Putamen (tissue), 1 donor: ENCODE data around the gene GALK2.
"Not testable (repeated sequence)": the region's sequence is repeated elsewhere in the genome, so short reads cannot be mapped to it uniquely, and the experiment has no call there.

Experiments used
- DNase-seq: peaks from one replicate; pipeline ENCODE4 v3.0.0-alpha.2; 2016; ENCODE audit warnings: low spot score

Gene GALK2

DNA sequence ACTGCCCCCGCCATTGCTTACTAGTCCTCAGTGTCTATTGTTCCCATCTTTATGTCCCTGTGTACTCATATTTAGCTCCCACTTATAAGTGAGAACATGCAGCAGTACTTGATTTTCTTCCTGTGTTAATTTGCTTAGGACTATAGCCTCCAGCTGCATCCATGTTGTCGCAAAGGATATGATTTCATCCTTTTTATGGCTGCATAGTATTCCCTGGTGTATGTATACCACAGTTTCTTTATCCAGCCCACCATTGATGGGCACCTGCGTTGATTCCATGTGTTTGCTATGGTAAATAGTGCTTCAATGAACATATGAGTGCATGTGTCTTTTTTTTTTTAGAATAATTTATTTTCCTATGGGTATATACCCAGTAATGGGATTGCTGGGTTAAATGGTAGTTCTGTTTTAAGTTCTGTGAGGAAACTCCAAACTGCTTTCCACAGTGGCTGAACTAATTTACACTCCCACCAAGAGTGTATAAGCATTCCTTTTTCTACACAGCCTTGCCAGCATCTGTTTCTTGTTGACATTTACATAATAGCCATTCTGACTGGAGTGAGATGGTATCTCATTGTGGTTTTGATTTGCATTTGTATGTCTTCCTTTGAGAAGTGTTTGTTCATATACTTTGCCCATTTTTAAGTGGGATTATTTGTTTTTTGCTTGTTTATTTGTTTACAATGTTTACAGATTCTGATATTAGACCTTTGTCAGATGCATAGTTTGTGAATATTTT is 53.7 kb downstream of the GALK2 start:
- no peak for DNase-seq

DNA sequence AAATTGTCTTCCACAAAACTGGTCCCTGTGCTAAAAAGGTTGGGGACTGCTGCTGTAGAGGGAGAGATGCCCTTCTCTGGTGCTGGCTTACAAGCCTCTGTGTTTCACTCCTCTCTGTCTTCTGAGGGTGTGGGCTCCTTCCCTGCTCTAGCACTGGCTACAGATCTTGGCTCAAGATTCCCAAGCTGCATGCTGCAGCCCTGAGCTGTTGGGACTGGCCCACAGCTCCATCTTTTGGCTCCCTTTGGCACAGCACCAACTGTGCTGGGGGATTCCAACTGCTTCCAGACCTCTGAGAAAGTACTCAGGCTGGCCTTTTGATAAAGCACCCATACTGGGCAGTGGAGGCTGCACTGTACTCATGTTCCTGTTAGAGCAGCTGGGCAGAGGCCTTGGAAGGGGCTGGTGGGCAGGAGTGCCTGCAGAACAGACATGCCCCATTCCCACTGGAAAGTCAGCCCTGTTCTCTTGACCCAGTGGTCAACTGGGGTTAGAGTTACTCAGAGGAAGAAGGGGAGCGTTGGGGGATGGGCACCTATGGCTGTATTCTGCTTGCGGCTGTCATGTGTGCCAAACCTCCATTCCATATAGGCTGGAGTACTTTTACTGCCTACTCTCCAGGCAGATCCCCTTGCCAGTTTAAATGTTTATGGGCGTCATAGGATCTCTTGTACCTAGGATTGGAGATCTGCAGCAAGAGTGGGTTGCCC is 55.7 kb downstream of the GALK2 start:
- DNase-seq = no peak

DNA sequence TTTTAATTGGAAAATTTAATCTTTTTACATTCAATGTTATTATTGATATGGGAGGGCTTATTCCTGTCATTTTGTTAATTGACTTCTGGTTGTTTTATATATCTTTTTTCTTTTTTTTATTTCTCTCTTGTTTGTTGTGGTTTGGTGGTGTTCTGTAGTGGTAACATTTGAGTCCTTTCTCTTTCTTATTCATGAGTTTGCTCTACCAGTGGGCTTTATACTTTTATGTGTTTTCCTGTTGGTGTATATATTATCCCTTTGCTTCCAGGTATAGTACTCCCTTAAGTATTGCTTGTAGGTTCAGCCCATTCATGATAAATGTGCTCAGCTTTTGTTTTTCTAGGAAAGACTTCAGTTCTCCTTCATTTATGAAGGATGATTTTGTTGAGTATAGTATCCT is 57.6 kb downstream of the GALK2 start:
- DNase-seq = no peak

DNA sequence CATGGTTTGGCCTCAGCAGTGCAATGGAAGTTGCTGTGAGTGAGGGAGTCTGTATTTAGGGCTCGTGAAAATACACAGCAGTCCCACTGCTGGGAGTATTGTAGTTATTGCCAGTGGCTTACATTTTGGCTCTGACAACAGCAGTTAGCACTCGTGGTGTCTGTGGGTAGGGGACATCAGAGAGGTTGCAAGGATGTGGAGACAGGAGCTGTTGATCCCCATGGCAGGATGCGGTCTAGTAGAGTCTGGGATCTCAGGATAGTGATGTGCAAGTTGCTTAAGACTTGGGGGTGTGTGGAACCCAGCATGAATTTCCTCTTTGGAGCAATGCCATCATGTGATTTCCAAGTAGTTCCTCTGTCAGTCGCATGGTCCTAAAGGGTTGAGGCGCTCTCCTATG is 59.9 kb downstream of the GALK2 start:
- DNase-seq = no peak

DNA sequence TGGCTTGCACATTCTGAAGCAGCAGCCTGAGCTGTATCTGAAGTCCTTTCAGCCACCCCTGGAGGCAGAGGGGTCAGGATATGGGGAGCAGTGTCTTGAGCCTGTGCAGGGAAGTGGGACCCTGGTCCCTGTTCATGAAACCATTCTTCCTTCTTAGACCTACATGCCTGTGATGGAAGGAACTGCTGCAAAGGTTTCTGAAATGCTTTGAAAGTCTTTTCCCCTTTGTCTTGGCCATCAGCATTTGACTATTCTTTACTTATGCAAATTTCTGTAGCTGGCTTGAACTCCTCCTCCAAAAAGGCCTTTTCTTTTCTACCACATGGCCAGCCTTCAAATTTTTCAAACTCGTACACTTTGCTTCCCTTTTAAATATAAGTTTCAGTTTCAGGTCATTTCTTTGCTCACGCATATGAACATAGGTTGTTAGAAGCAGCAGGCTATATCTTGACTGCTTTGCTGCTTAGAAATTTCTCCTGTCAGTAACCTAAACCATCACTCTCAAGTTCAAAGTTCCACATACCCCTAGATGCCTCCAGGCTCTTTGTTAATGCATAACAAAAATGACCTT is 62.3 kb downstream of the GALK2 start:
- DNase-seq = no peak

DNA sequence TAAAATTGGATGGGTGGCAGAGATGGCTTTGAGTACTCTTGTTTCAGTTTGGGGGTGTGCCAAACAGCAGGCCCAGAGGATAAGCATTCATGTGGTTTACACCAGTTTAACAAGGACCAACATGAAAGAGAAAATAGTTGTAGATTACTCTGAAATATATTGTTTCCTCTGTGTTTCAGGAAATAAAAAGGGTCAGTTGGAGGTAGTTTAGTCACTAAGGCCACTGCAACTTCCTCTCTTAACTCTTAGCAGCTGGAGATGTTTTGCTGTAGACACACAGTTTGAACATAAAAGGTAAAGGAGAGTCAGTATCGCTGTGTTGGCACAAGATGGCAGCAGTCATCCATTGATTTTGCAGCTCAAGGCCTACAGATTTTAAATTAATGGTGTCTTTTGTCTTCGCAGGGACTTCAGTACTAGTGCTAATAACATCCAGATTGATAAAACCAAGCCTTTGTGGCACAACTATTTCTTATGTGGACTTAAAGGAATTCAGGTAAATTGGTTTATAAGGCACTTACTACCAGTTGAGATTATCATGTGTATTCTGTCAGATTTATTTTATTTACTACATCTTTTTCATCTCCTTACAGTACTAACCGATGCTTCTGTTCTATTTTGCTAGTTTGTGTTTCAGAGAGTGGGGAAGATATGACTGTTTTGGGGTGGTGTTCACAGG is 65.5 kb downstream of the GALK2 start:
- peak; percentile 83 for DNase-seq

DNA sequence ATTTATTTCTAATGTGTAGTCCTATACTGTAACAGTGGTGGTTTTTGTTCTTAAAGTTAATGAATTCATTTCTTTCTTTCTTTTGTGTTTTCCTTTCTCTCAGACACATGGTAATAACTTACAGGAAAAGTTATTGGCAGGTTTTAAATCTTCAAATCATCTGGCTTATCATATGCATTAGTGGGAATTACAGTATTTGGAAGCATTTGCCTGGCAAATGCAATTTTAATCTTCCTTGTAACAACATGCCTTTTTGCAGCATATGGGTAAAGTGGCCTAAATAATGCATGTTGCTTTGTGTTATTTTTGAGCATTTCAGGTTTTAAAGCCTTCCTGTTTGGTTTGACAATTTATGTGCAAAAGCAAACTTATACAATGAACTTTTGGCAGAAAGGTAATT is 66.8 kb downstream of the GALK2 start:
- no peak for DNase-seq

DNA sequence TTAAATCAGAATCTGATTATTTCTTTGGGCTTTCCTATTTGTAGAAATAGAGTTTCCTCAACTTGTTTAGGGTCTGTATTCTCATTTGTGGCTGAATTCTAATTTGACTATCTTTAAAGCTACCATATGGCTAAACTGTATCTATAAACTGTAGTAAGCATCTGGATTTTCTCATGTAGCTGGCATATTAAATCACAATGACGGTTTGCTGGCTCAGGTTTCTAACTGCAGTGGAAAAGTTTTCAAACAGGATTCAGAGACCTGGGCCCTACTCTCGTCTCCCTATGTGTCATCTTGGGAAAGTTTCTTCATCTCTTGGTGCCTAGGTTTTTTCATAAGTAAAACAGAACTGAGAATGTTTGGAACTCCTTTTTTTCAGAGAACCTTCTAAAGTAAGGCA is 68.3 kb downstream of the GALK2 start:
- DNase-seq = no peak

DNA sequence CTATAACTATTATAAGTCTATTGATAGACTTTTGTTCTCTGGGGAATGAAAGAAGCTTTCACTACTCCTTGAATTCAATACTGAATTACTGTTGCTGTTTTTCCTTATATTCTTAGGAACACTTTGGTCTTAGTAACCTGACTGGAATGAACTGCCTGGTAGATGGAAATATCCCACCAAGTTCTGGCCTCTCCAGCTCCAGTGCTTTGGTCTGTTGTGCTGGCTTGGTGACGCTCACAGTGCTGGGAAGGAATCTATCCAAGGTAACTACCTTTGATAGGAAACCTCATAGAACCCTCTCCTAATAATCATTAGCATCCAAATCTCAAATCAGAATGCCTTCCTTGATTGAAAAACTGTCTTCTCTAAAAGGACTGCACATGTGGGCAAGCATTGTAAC is 69.1 kb downstream of the GALK2 start:
- DNase-seq = no peak

DNA sequence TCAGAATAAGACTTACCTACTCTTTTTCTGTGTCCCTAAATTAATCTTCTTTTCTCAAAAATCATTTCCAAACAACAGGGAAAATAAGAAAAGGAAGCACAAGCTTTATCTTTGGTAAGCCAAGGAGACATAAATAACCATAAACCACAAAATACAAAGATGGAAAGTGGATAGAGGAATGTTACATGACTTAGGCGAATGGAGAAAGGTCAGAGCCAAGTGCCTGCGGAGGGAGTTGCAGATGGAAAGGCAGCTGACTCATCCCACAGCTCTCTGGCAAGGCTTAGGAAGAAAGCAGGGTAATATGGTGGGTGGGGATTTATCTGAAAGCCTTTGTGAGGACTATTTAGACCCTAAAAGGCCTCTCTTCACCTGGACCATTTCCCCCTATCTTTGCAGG is 72.8 kb downstream of the GALK2 start:
- no peak for DNase-seq

DNA sequence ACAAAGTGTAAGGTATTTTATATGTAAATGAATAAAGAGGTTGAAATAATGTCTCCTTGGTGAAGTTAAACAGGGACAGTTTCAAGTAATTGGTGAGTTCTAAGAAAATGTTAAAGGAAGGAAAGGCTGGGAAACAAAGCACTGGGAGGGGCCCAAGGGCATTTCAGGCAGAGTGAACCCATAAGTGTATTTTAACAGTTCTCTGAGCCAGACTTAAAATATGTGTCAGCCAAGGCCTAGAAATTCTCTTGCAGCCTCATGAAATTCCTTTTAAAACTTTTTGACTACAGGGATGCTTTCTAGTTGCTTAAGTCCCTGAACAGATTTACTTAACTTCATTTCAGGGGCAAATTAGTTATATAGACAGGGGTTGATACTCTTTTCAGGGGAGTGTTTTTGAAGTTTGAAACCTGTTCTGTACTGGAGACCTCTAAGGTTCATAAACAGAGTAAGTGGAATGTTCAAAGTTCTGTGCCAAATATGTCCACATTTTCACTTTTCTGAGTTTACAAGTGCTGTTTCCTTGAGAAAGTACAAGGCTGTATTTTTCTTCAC is 77.6 kb downstream of the GALK2 start:
- no peak for DNase-seq

DNA sequence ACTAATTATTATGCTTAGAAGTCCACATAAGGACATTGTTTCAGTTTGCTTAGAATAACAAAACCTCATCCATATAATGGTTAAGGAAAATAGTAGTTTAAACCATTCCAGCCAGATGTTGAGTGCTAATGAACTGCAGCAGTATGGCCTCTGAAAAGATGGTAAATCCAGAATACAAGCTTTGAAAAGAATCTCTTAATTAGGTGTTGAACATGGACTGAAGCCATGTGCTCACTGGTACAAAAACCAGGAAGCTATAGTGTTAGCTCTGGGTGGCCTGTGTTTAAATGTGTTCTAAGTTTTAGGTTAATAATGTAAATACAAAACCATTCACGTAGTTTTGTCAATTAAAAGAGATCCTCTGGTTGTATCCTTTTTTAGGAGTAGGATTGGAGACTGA is 78.2 kb downstream of the GALK2 start:
- DNase-seq = no peak

DNA sequence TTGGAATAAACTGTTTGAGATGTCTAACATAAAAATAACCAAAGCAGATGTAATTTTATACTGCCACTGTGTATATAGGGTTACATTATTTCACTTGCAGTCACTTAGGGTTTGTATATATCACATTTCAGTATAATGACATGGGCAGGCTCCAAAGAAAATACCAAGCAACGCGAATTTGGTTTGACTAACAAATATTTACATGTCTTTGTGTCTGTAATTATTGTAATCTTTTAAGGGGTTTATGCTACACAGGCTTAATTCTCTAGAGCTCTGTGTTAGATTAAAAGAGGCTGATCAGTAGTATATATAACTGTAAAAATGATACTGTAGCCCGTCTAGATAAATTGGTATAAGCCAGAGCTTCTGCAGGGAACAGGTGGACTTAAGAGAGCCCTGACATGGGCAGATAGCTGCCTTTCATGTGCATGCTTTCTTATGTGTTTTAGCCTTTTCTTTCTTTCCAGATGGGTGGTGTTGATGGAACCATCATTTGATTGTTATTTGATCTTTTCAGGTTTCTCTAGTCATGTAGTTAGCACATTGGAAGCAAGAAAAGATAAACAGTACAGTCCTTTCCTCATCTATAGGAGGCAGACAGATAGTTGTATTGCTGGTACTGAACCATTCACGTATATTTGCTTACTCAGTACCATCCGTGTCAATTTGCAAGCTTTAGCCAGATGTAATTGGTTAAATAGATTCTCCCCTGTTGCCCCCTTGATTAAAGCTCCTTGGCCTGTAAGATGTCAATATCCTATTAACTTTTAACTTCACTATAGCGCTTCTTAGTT is 86.1 kb downstream of the GALK2 start:
- no peak for DNase-seq

DNA sequence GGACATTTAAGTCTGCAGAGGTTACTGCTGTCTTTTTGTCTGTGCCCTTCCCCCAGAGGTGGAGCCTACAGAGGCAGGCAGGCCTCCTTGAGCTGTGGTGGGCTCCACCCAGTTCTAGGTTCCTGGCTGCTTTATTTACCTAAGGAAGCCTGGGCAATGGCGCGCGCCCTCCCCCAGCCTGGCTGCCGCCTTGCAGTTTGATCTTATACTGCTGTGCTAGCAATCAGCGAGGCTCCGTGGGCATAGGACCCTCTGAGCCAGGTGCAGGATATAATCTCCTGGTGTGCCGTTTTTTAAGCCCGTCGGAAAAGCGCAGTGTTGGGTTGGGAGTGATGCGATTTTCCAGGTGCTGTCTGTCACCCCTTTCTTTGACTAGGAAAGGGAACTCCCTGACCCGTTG is 95.1 kb downstream of the GALK2 start:
- DNase-seq = not testable (repeated sequence)

DNA sequence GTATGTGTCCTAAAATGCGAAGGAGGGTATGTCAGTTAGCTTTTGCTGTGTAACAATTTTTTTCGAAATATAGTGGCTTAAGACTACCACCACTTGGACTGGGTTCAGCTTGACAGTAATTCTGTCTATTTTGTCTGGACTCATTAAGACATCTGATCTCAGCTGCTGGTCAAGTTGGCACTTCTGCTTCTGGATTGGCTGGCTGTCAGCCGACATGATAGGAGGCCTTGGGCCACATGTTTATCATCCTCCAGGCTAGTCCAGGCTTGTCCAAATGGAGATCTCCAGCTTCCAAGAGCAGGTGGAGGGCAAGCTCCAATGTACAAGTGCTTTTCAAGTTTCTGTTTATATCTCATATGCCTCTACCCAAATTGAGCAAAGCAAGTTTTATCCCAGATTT is 95.9 kb downstream of the GALK2 start:
- no peak for DNase-seq

DNA sequence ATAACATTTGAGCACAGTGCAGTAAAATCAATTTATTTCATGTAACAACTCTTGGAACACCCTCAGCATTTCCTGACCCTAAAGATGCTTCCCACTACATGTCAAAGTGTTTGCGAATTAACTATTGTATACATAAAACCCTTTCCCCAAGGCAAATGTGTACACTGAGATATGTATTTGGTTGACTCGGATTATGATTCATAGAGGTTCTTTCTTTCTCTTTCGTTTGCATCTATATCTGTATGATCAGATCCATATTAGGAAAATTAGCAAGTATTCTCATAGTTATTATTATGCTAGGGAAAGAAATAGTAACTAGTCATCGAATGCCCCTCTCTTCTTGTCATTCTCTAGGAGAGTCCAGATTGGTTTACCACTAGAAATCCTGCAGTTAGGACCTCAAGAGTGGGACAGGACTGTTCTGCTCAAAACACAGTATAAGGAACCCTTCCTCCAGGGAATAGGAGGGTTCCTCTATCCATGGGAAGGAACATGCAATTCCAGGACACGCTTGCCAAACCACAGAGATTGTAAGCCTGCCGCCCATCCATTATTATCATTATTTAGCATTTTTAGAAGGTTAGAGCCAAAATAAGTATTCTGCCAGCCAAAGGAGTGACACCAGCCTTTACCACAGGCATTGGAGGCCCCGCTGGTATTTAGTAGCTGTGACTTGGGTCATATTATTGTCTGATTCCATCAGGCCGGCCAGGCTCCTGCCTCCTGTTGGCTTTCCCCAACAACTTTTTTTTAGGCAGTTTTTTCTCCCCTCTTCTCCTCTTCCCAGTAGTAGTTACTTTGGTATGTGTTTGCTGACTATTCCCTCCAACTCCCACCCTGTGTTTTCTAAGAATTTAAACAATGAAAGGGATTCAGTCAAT is 100.7 kb downstream of the GALK2 start:
- DNase-seq = no peak

DNA sequence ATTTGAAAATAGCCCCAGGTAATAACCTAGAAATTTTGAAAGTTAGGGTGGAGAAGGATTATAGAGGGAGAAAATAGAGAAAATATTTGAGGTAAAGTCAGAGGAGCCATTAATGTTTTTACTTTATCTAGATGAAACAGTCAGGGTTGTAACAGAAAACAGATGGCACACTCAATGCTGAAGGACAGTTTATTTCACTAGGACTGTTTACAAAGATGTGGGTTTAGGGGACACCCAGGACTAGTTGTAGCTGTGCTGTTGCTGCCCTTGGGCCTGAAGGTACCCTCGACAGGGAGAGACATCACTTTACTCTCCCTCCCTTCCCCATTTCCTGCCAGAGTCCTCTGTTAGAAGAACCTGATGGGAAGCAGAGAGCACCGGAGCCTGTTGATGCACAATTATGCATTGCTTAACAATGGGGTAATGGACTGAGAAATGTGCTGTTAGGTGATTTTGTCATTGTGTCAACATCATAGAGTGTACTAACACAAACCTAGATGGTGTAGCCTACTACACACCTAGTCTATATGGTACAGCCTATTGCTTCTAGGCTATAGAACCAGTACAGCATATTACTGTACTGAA is 103.8 kb downstream of the GALK2 start:
- DNase-seq = no peak

DNA sequence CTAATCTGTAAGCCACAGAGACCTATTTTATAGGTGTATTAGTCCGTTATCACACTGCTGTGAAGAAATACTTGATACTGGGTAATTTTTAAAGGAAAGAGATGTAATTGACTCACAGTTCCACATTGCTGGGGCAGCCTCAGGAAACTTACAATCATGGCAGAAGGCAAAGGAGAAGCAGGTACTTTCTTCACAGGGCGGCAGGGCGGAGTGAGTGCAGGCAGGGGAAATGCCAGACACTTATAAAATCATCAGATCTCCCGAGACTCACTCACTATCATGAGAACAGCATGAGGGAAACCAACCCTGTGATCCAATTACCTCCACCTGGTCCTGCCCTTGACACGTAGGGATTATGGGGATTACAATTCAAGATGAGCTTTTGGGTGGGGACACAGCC is 108.7 kb downstream of the GALK2 start:
- DNase-seq = no peak

DNA sequence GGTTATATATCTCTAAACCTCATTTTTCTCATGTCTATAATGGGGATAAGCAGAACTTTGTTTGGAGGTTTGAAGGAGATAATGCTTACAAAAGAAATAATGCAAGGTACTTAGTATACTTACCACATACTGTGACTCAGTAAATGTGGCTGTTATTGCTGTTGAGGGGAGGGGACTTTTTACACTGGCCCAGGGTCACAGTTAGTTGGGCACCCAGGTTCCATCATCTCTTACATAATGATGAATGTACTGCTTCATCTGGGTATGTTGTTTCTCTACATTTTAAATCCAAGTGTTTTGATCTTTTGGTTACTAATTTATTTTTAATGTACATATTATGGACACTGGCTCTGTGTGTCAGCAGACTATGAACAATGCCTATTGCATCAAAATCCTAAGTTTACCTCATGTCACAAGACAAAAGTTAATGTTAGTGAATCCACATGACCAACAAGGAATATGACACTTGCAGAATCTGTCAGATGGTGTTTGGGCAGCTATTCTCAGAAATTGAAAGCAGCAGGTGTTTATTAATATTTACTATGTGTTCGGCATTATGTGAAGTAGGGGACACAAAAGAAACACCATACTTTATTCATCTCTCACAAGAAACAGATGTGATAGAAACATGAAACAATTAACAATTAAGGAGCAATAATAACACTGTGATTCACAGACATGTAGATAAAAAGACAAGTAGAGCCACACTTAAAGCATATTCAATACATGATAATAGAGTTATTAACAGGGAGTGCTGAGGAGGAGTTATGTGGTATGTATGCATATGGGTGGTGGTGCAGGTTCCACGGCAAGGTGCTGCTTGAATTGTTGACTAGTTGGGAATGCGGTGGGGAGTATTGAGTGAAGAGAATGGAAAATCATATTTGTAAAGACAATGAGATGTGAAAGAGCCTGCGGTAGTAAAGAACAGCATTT is 109.7 kb downstream of the GALK2 start:
- no peak for DNase-seq
